H9 (cell line): ENCODE data around the gene PSMA4. TPM values are rescaled to one million over a fixed set of nuclear protein-coding genes. Genes with fewer than 3 reads are reported as not detected.

Experiments used
- DNase-seq: peaks from one replicate; pipeline ENCODE4 v3.0.0-alpha.2; 2017
- H2AFZ ChIP-seq: one replicate; pipeline ENCODE4 v1.6.1; 2013; ENCODE audit warnings: mild to moderate bottlenecking, low read length, control low read depth, moderate library complexity
- H2AK5ac ChIP-seq: 2 replicates; pipeline ENCODE4 v1.6.1; 2013; ENCODE audit warnings: low read length, control low read depth, mixed read lengths; ENCODE audit not compliant: insufficient read length
- H2BK120ac ChIP-seq: one replicate; pipeline ENCODE4 v1.6.1; 2013; ENCODE audit warnings: low read depth, mild to moderate bottlenecking, low read length, control low read depth, inconsistent platforms; ENCODE audit not compliant: poor library complexity, severe bottlenecking
- H2BK12ac ChIP-seq: 2 replicates; pipeline ENCODE4 v1.6.1; 2013; ENCODE audit warnings: low read length, control low read depth, mixed read lengths, low read depth; ENCODE audit not compliant: insufficient read length
- H2BK15ac ChIP-seq: 2 replicates; pipeline ENCODE4 v1.6.1; 2013; ENCODE audit warnings: low read depth, low read length, control low read depth
- H2BK20ac ChIP-seq: one replicate; pipeline ENCODE4 v1.6.1; 2013; ENCODE audit warnings: low read depth, mild to moderate bottlenecking, low read length, control low read depth, inconsistent platforms; ENCODE audit not compliant: poor library complexity, severe bottlenecking
- H2BK5ac ChIP-seq: 2 replicates; pipeline ENCODE4 v1.6.1; 2013; ENCODE audit warnings: low read length, control low read depth, mixed read lengths; ENCODE audit not compliant: insufficient read length
- H3K14ac ChIP-seq: 2 replicates; pipeline ENCODE4 v1.6.1; 2013; ENCODE audit warnings: low read length, control low read depth; ENCODE audit not compliant: insufficient read depth
- H3K18ac ChIP-seq: 2 replicates; pipeline ENCODE4 v1.6.1; 2013; ENCODE audit warnings: low read depth, mild to moderate bottlenecking, mixed read lengths, low read length, control low read depth; ENCODE audit not compliant: insufficient read length
- H3K23ac ChIP-seq: 2 replicates; pipeline ENCODE4 v1.6.1; 2013; ENCODE audit warnings: low read length, control low read depth, mixed read lengths, low read depth; ENCODE audit not compliant: insufficient read length
- H3K23me2 ChIP-seq: 2 replicates; pipeline ENCODE4 v1.6.1; 2013; ENCODE audit warnings: low read depth, mild to moderate bottlenecking, mixed read lengths, low read length, control low read depth; ENCODE audit not compliant: insufficient read length, poor library complexity, severe bottlenecking
- H3K27ac ChIP-seq: 2 replicates; pipeline ENCODE4 v1.5.1; 2013; ENCODE audit warnings: low read length, control low read depth, mixed read lengths, low read depth; ENCODE audit not compliant: insufficient read length
- H3K27me3 ChIP-seq: 2 replicates; pipeline ENCODE4 v1.6.1; 2013; ENCODE audit warnings: low read length, control low read depth, inconsistent platforms; ENCODE audit not compliant: insufficient read depth
- H3K4ac ChIP-seq: 2 replicates; pipeline ENCODE4 v1.6.1; 2013; ENCODE audit warnings: low read depth, mild to moderate bottlenecking, control low read depth, inconsistent platforms, low read length, moderate library complexity
- H3K4me1 ChIP-seq: 2 replicates; pipeline ENCODE4 v1.6.1; 2013; ENCODE audit warnings: low read length, control low read depth, inconsistent platforms; ENCODE audit not compliant: insufficient read depth
- H3K4me2 ChIP-seq: 2 replicates; pipeline ENCODE4 v1.6.1; 2013; ENCODE audit warnings: low read length, control low read depth, mixed read lengths; ENCODE audit not compliant: insufficient read length, insufficient read depth
- H3K56ac ChIP-seq: 2 replicates; pipeline ENCODE4 v1.6.1; 2013; ENCODE audit warnings: low read depth, mild to moderate bottlenecking, mixed read lengths, low read length, control low read depth; ENCODE audit not compliant: insufficient read length
- H3K79me1 ChIP-seq: 2 replicates; pipeline ENCODE4 v1.6.1; 2013; ENCODE audit warnings: low read depth, mild to moderate bottlenecking, moderate library complexity, low read length, control low read depth, inconsistent platforms; ENCODE audit not compliant: insufficient read depth, poor library complexity, severe bottlenecking
- H3K79me2 ChIP-seq: 2 replicates; pipeline ENCODE4 v1.6.1; 2013; ENCODE audit warnings: low read length, control low read depth, inconsistent platforms; ENCODE audit not compliant: insufficient read depth
- H3K9ac ChIP-seq: 2 replicates; pipeline ENCODE4 v1.6.1; 2013; ENCODE audit warnings: low read length, control low read depth, mixed read lengths; ENCODE audit not compliant: insufficient read length; ENCODE audit errors: extremely low read depth
- H3K9me3 ChIP-seq: one replicate; pipeline ENCODE4 v1.6.1; 2013; ENCODE audit warnings: low read depth, low read length, inconsistent platforms; ENCODE audit not compliant: control insufficient read depth
- H3T11ph ChIP-seq: one replicate; pipeline ENCODE4 v1.6.1; 2013; ENCODE audit warnings: mild to moderate bottlenecking, low read length, control low read depth, inconsistent platforms
- H4K20me1 ChIP-seq: one replicate; pipeline ENCODE4 v1.6.1; 2013; ENCODE audit not compliant: control insufficient read depth, insufficient read length, insufficient read depth
- H4K5ac ChIP-seq: 2 replicates; pipeline ENCODE4 v1.6.1; 2013; ENCODE audit warnings: low read depth, mild to moderate bottlenecking, mixed read lengths, low read length, control low read depth; ENCODE audit not compliant: insufficient read length
- H4K8ac ChIP-seq: replicated peaks from 2 replicates; pipeline ENCODE4 v1.6.1; 2013; ENCODE audit warnings: low read length, control low read depth, mixed read lengths, low read depth; ENCODE audit not compliant: insufficient read length
- H4K91ac ChIP-seq: 2 replicates; pipeline ENCODE4 v1.6.1; 2013; ENCODE audit warnings: low read depth, mild to moderate bottlenecking, moderate library complexity, mixed read lengths, low read length, control low read depth; ENCODE audit not compliant: insufficient read length
- H3K27ac Mint-ChIP-seq, 3 experiments: 2 replicates in 2 of 3; 3 replicates in 1 of 3; pipeline ENCODE4 v1.8.0; 2020 to 2021; ENCODE audit warnings: mixed read lengths in 3 of 3, mild to moderate bottlenecking in 1 of 3, moderate library complexity in 1 of 3
- H3K27me3 Mint-ChIP-seq: 2 replicates; pipeline ENCODE4 v1.8.0; 2021; ENCODE audit warnings: low read depth, mild to moderate bottlenecking, moderate library complexity, mixed read lengths
- H3K36me3 Mint-ChIP-seq, 3 experiments: 2 replicates in 2 of 3; 3 replicates in 1 of 3; pipeline ENCODE4 v1.8.0; 2020 to 2021; ENCODE audit warnings: low read depth in 3 of 3, mixed read lengths in 3 of 3; ENCODE audit not compliant: insufficient read depth in 1 of 3
- H3K4me1 Mint-ChIP-seq, 2 experiments: 2 replicates each; pipeline ENCODE4 v1.8.0; 2020; ENCODE audit warnings: mixed read lengths in 2 of 2
- H3K4me3 Mint-ChIP-seq, 2 experiments: 2 replicates in 1 of 2; 3 replicates in 1 of 2; pipeline ENCODE4 v1.8.0; 2020 to 2021; ENCODE audit warnings: mild to moderate bottlenecking in 2 of 2, mixed read lengths in 2 of 2, moderate library complexity in 1 of 2
- H3K9me3 Mint-ChIP-seq, 2 experiments: 2 replicates in 1 of 2; 3 replicates in 1 of 2; pipeline ENCODE4 v1.8.0; 2020; ENCODE audit warnings: mild to moderate bottlenecking in 2 of 2, mixed read lengths in 2 of 2, moderate library complexity in 1 of 2
- WGBS: extraction: QIAGEN DNeasy Blood & Tissue Kit; methylation state at CpG from one replicate; pipeline ENCODE4 v1.1.7; 2013; ENCODE audit warnings: missing lambda C conversion rate, low lambda C conversion rate, mixed read lengths; ENCODE audit not compliant: insufficient read length; ENCODE audit errors: extremely low coverage; 5-methylcytosine and 5-hydroxymethylcytosine counted together
- total RNA-seq: library from RNA; stranded (reverse); gene quantifications from 2 replicates; pipeline ENCODE4 v1.2.1, GENCODE V29; 2021
- TF ChIP-seq, protein P1 (sequence below): fragments of 200-600 bp; sonication (generic); conservative IDR thresholded peaks from 3 replicates; pipeline ENCODE4 v1.8.0; 2021; ENCODE audit warnings: antibody characterized with exemption, mild to moderate bottlenecking

The PSMA4 gene
- total RNA-seq, 1 experiment from 2014 or later: 333 TPM

DNA sequence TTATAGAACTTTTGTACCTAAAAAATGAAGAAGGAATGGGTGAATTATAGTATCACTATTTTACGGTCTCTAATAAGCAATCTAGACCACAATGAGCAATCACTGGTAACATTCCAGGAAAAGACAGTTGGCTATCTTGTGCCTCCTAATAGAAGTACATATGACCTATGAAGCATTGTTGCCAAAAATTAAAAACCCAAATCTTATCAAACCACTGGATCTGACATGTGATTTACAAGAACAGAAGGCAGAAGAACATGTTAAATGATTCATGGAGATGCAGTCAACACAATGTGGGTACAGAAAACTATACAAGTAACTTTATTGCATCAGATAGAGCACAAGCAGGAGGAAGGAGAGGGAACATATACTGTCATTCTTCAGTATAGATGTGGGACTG lies 47.4 kb upstream of the PSMA4 start:
- no peak overlapping the region for H3K14ac ChIP-seq
- no peaks in the 10 kb centered on the region for H3K79me2 ChIP-seq
- H3T11ph ChIP-seq: no peak overlapping the region
- peaks cover 35 to 87% (median 80%) of the 10 kb centered on the region in 3 experiments for H3K36me3 Mint-ChIP-seq
- H2BK20ac ChIP-seq: no peak overlapping the region
- no peak overlapping the region for H3K4me3 Mint-ChIP-seq
- H2BK12ac ChIP-seq: no peak overlapping the region
- TF ChIP-seq, protein P1, sequence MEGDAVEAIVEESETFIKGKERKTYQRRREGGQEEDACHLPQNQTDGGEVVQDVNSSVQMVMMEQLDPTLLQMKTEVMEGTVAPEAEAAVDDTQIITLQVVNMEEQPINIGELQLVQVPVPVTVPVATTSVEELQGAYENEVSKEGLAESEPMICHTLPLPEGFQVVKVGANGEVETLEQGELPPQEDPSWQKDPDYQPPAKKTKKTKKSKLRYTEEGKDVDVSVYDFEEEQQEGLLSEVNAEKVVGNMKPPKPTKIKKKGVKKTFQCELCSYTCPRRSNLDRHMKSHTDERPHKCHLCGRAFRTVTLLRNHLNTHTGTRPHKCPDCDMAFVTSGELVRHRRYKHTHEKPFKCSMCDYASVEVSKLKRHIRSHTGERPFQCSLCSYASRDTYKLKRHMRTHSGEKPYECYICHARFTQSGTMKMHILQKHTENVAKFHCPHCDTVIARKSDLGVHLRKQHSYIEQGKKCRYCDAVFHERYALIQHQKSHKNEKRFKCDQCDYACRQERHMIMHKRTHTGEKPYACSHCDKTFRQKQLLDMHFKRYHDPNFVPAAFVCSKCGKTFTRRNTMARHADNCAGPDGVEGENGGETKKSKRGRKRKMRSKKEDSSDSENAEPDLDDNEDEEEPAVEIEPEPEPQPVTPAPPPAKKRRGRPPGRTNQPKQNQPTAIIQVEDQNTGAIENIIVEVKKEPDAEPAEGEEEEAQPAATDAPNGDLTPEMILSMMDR: no peak
- H4K5ac ChIP-seq: no peak overlapping the region
- no peak overlapping the region for H4K91ac ChIP-seq
- H4K20me1 ChIP-seq: no peaks in the 10 kb centered on the region
- no peaks in the 10 kb centered on the region for H3K23me2 ChIP-seq
- H2AK5ac ChIP-seq: no peak overlapping the region
- no peak overlapping the region for H3K27ac ChIP-seq
- no peaks in the 10 kb centered on the region for H3K27me3 Mint-ChIP-seq
- no peaks in the 10 kb centered on the region for H3K9me3 ChIP-seq
- no peaks in the 10 kb centered on the region for H3K9me3 Mint-ChIP-seq
- H2BK120ac ChIP-seq: no peak overlapping the region
- no peaks in the 10 kb centered on the region for H3K4me1 Mint-ChIP-seq
- no CpG with 5 or more reads among the region's 1 CpG for WGBS
- no peak overlapping the region for H3K4ac ChIP-seq
- H2BK15ac ChIP-seq: no peak overlapping the region
- H2AFZ ChIP-seq: no peak overlapping the region
- H3K56ac ChIP-seq: no peak overlapping the region
- H3K4me2 ChIP-seq: no peak overlapping the region
- H3K27ac Mint-ChIP-seq: no peak overlapping the region; a peak in 1 of 7 replicates
- no peak overlapping the region for H2BK5ac ChIP-seq
- no peak overlapping the region for H3K9ac ChIP-seq
- H3K27me3 ChIP-seq: no peaks in the 10 kb centered on the region
- H3K4me1 ChIP-seq: no peaks in the 10 kb centered on the region
- H4K8ac ChIP-seq: no peak overlapping the region
- H3K18ac ChIP-seq: no peak overlapping the region
- DNase-seq: no peak
- no peak overlapping the region for H3K23ac ChIP-seq
- H3K79me1 ChIP-seq: no peaks in the 10 kb centered on the region
